Ishikawa (cell line): ENCODE measurements around the gene PCMT1.

Experiments
- CEBPB ChIP-seq: IDR thresholded peaks from 2 replicates; pipeline ENCODE4 v1.6.1; 2012
- CREB1 ChIP-seq: IDR thresholded peaks from 2 replicates; pipeline ENCODE4 v1.6.1; 2012; ENCODE audit warnings: low read depth
- EGR1 ChIP-seq: IDR thresholded peaks from 2 replicates; pipeline ENCODE4 v1.6.1; 2012
- EP300 ChIP-seq: IDR thresholded peaks from 2 replicates; pipeline ENCODE4 v1.6.1; 2012; ENCODE audit warnings: borderline replicate concordance
- FOXM1 ChIP-seq: IDR thresholded peaks from 2 replicates; pipeline ENCODE4 v1.6.1; 2012; ENCODE audit warnings: low read depth, borderline replicate concordance
- NFIC ChIP-seq: IDR thresholded peaks from 2 replicates; pipeline ENCODE4 v1.6.1; 2012
- RAD21 ChIP-seq: IDR thresholded peaks from 2 replicates; pipeline ENCODE4 v1.6.1; 2012; ENCODE audit warnings: low read depth
- TAF1 ChIP-seq: IDR thresholded peaks from 2 replicates; pipeline ENCODE4 v1.6.1; 2012; ENCODE audit warnings: low read depth, mild to moderate bottlenecking
- TCF12 ChIP-seq: IDR thresholded peaks from 2 replicates; pipeline ENCODE4 v1.6.1; 2012; ENCODE audit warnings: low read depth
- TEAD4 ChIP-seq: IDR thresholded peaks from 2 replicates; pipeline ENCODE4 v1.6.1; 2012
- YY1 ChIP-seq: IDR thresholded peaks from 2 replicates; pipeline ENCODE4 v1.6.1; 2012; ENCODE audit warnings: low read depth
- ZBTB7A ChIP-seq: IDR thresholded peaks from 2 replicates; pipeline ENCODE4 v1.6.1; 2012; ENCODE audit warnings: low read depth
- TF ChIP-seq, protein P1 (sequence below): IDR thresholded peaks from 2 replicates; pipeline ENCODE4 v1.6.1; 2012
- TF ChIP-seq, protein P2 (sequence below): IDR thresholded peaks from 2 replicates; pipeline ENCODE4 v1.6.1; 2012; ENCODE audit warnings: low read depth, mild to moderate bottlenecking
- TF ChIP-seq, protein P3 (sequence below): IDR thresholded peaks from 2 replicates; pipeline ENCODE4 v1.6.1; 2012

Gene PCMT1

DNA sequence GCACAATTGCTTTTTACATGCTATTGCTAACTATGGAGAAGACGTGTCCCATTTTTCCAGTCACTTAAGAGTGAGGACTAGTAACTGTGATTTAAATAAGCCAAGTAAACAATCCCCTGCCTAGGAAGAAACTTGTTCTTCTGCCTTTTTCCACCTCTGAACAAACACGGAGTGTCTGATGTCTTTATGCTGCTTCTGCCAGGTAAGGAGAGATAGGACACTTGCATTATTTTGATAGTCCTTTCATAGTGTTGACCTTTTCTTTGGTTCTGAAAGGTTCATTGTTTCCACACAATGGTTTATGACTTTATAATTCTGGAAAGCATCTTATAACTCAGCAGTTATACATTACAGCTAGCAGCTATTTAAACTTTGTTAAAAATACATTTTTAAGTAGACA lies 106.2 kb downstream of the PCMT1 start:
- TF ChIP-seq TEAD4: no peak
- no peak for TF ChIP-seq EP300
- TF ChIP-seq, protein P1, sequence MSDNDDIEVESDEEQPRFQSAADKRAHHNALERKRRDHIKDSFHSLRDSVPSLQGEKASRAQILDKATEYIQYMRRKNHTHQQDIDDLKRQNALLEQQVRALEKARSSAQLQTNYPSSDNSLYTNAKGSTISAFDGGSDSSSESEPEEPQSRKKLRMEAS: no peak
- TF ChIP-seq RAD21: no peak
- TF ChIP-seq, protein P2, sequence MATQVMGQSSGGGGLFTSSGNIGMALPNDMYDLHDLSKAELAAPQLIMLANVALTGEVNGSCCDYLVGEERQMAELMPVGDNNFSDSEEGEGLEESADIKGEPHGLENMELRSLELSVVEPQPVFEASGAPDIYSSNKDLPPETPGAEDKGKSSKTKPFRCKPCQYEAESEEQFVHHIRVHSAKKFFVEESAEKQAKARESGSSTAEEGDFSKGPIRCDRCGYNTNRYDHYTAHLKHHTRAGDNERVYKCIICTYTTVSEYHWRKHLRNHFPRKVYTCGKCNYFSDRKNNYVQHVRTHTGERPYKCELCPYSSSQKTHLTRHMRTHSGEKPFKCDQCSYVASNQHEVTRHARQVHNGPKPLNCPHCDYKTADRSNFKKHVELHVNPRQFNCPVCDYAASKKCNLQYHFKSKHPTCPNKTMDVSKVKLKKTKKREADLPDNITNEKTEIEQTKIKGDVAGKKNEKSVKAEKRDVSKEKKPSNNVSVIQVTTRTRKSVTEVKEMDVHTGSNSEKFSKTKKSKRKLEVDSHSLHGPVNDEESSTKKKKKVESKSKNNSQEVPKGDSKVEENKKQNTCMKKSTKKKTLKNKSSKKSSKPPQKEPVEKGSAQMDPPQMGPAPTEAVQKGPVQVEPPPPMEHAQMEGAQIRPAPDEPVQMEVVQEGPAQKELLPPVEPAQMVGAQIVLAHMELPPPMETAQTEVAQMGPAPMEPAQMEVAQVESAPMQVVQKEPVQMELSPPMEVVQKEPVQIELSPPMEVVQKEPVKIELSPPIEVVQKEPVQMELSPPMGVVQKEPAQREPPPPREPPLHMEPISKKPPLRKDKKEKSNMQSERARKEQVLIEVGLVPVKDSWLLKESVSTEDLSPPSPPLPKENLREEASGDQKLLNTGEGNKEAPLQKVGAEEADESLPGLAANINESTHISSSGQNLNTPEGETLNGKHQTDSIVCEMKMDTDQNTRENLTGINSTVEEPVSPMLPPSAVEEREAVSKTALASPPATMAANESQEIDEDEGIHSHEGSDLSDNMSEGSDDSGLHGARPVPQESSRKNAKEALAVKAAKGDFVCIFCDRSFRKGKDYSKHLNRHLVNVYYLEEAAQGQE: no peak

DNA sequence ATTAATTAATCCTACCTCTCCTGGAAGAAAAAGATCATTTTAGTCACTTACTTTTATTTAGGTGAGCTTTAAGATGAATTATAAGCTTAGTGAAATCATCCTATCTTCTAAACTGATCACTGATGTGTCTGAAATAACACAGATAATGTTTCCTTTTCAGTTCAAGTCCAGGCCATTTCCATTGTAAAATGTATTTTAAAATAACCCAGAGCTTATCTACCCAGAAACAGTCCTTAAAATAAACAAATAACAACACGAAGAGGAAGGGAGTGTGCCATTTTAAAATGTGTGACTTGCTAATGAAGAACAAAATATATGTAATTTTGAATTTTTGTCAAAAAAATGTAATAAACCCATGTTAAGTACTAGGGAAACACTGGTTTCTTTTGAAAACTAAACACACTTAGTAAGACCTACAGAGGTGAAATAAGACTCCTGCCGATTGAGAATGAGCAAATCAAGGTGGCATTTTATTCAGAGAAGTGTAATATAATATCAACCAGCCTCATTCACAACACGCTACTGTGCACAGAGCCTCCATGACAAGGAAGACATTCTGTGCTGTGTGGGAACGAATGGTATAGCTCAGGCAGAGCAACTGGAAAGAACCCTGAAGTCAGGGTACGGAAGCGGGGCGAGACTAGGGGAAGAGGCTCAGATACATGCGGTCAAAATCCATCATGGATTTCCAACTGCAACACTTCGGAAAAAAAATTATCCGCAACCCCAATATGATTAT lies 106.9 kb downstream of the PCMT1 start:
- TF ChIP-seq NFIC: no peak
- TF ChIP-seq YY1: no peak
- no peak for TF ChIP-seq EP300
- TF ChIP-seq CREB1: no peak
- no peak for TF ChIP-seq CEBPB
- TF ChIP-seq ZBTB7A: no peak

DNA sequence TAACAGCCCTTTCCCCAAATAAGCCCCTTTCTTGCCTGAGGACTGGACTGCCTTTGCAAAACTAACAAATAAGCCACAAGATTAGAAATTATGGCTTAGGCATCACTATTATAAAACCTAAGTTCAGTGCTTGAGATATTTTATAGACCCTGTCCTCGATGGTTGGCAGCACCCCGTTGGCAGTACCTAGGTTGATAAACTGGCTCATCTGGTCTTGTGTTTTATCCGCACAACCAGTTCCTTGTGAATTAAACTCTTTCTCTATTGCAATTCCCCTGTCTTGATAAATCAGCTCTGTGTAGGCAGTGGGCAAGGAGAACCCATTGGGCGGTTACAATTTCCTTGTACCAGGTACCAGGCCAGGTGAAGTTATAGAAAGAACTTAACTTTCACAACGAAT lies 108.0 kb downstream of the PCMT1 start:
- TF ChIP-seq CEBPB (no peak), TAF1 (no peak), ZBTB7A (no peak), FOXM1 (no peak), NFIC (no peak), YY1 (no peak), TEAD4 (no peak), CREB1 (no peak)
- TF ChIP-seq, protein P1: no peak
- TF ChIP-seq, protein P2: no peak

DNA sequence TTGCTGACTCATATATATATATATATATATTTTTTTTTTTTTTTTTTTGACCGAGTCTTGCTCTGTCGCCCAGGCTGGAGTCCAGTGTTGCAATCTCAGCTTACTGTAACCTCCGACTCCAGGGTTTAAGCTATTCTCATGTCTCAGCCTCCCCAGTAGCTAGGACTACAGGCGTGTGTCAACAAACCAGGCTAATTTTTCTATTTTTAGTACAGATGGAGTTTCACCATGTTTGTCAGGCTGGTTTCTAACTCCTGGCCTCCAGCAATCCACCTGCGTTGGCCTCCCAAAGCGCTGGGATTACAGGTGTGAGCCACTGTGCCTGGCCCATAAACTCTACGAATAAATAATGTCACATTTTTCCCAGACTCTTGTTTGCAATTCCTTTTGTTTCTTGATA lies 109.8 kb downstream of the PCMT1 start:
- TF ChIP-seq, protein P3, sequence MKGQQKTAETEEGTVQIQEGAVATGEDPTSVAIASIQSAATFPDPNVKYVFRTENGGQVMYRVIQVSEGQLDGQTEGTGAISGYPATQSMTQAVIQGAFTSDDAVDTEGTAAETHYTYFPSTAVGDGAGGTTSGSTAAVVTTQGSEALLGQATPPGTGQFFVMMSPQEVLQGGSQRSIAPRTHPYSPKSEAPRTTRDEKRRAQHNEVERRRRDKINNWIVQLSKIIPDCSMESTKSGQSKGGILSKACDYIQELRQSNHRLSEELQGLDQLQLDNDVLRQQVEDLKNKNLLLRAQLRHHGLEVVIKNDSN: no peak
- TF ChIP-seq, protein P1: no peak
- TF ChIP-seq TAF1: no peak
- no peak for TF ChIP-seq EGR1
- no peak for TF ChIP-seq CREB1
- no peak for TF ChIP-seq YY1
- TF ChIP-seq, protein P2: no peak
- TF ChIP-seq NFIC: no peak
- no peak for TF ChIP-seq RAD21
- no peak for TF ChIP-seq TCF12
- no peak for TF ChIP-seq TEAD4
- TF ChIP-seq FOXM1: no peak
- TF ChIP-seq EP300: no peak
- no peak for TF ChIP-seq ZBTB7A
- no peak for TF ChIP-seq CEBPB

DNA sequence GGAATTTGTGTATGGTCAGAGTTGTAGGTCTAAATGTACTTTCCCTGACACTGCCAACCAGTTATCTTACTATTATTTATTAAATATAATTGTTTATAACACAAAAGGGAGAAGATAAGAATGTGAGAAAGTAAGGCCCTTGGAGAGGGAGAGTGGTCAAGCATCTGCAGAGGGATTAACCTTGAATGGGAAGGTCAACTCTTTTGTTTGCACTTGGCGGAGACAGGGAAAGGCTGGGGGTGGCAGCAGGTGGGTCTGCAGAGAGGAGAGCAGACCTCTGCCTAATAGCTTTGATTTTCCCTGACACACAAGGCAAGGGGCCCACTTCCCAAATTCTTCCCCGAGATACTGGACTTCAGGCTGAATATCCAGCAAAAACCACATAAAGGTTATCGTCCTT lies 110.4 kb downstream of the PCMT1 start:
- TF ChIP-seq, protein P3: no peak
- no peak for TF ChIP-seq CREB1
